Sigmoid colon (tissue), 4 donors: ENCODE results near the gene ZNF621.

Experiments
- CTCF ChIP-seq, 4 experiments: fragments of 450-650 bp in 3 of 4; fragments of 200-600 bp in 1 of 4; IDR thresholded peaks; one replicate each; pipeline ENCODE4 v1.5.1; 2016 to 2019; ENCODE audit warnings: antibody characterized with exemption in 4 of 4, mild to moderate bottlenecking in 3 of 4, moderate library complexity in 2 of 4
- POLR2A ChIP-seq, 2 donors: fragments of 450-650 bp; IDR thresholded peaks; one replicate each; pipeline ENCODE4 v1.6.1; 2016; ENCODE audit warnings: antibody characterized with exemption in 2 of 2, mild to moderate bottlenecking in 2 of 2, moderate library complexity in 2 of 2
- POLR2AphosphoS5 ChIP-seq, 4 donors: sonication (generic); formaldehyde crosslinking; IDR thresholded peaks; one replicate each; pipeline ENCODE4 v1.6.1; 2017; ENCODE audit warnings: antibody characterized with exemption in 4 of 4

DNA sequence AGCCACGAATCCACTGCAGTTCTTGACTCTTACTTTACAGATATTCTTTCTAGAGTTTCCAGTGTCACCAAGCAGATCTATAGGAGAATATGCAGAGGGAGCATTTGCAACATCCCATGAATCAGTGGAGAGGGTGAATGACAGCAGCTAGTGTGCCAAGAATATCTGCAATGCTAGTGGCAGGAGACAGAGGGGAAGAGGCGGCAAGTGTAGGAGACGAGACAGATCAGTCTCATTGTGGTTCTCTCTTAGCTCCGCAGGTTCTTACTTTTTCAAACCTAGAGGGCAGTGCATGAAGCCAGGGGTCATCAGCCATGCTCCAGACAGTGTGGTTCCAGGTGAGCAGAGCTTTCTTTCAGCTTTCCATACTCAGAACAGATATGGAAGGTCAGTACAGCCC is 47.1 kb upstream of the ZNF621 start:
- TF ChIP-seq CTCF (IDR thresholded peaks at IDR 0.05): no peak
- TF ChIP-seq POLR2AphosphoS5 (IDR thresholded peaks at IDR 0.05): no peak
- no peak for TF ChIP-seq POLR2A (IDR thresholded peaks at IDR 0.05)
